ENCODE results near the gene OPHN1. TPM values are rescaled to one million over a fixed set of nuclear protein-coding genes. Genes with fewer than 3 reads are reported as not detected.

Gene OPHN1
- total and polyA plus RNA-seq, 7 donors, result 0.92 to 19.4 (median 6.9) TPM

GRCh38 chrX:68261060-68261672 lies 172.1 kb downstream of the OPHN1 start:
- intact Hi-C loops (cut with DNase I), result no loop called here
- no peaks in the 10 kb centered on the region for H3K36me3 ChIP-seq
- no peaks in the 10 kb centered on the region for H3K9me3 ChIP-seq
- no peaks in the 10 kb centered on the region for H3K27me3 ChIP-seq
- DNase-seq, result peak; percentile 48
- no peaks in the 10 kb centered on the region for H3K4me1 ChIP-seq
- no peak overlapping the region for H3K27ac ChIP-seq
- 68 to 92% methylated on average over 4 of the region's 4 CpGs for WGBS, 2 donors
- TF ChIP-seq POLR2A (IDR thresholded peaks at IDR 0.05) (no peak), EP300 (IDR thresholded peaks at IDR 0.05) (no peak)
- H3K4me3 ChIP-seq, result no peak overlapping the region

GRCh38 chrX:68256990-68257389 lies 176.3 kb downstream of the OPHN1 start:
- no peak for DNase-seq
- Histone ChIP-seq H3K4me1 (no peaks in the 10 kb centered on the region), H3K27me3 (no peaks in the 10 kb centered on the region), H3K36me3 (no peaks in the 10 kb centered on the region), H3K4me3 (no peak overlapping the region), H3K9me3 (no peaks in the 10 kb centered on the region), H3K27ac (no peak overlapping the region)
- TF ChIP-seq POLR2A (IDR thresholded peaks at IDR 0.05) (no peak), EP300 (IDR thresholded peaks at IDR 0.05) (no peak), POLR2AphosphoS5 (IDR thresholded peaks at IDR 0.05) (no peak)
- TF ChIP-seq, protein P1, sequence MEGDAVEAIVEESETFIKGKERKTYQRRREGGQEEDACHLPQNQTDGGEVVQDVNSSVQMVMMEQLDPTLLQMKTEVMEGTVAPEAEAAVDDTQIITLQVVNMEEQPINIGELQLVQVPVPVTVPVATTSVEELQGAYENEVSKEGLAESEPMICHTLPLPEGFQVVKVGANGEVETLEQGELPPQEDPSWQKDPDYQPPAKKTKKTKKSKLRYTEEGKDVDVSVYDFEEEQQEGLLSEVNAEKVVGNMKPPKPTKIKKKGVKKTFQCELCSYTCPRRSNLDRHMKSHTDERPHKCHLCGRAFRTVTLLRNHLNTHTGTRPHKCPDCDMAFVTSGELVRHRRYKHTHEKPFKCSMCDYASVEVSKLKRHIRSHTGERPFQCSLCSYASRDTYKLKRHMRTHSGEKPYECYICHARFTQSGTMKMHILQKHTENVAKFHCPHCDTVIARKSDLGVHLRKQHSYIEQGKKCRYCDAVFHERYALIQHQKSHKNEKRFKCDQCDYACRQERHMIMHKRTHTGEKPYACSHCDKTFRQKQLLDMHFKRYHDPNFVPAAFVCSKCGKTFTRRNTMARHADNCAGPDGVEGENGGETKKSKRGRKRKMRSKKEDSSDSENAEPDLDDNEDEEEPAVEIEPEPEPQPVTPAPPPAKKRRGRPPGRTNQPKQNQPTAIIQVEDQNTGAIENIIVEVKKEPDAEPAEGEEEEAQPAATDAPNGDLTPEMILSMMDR (IDR thresholded peaks at IDR 0.05), result no peak
- 56 to 78% methylated on average over 2 of the region's 2 CpGs for WGBS, 2 donors
- intact Hi-C loops (cut with DNase I), result no loop called here

- Histone ChIP-seq H3K4me3 (no peak overlapping the region), H3K36me3 (no peaks in the 10 kb centered on the region), H3K27me3 (no peaks in the 10 kb centered on the region), H3K9me3 (no peaks in the 10 kb centered on the region), H3K4me1 (no peaks in the 10 kb centered on the region), H3K27ac (no peak overlapping the region)
- no peak for DNase-seq
- 17 to 75% methylated on average over 11 of the region's 11 CpGs for WGBS, 2 donors
- TF ChIP-seq EP300 (IDR thresholded peaks at IDR 0.05) (no peak), POLR2A (IDR thresholded peaks at IDR 0.05) (no peak), POLR2AphosphoS5 (IDR thresholded peaks at IDR 0.05) (no peak)
- TF ChIP-seq, protein P1 (IDR thresholded peaks at IDR 0.05), result no peak
- intact Hi-C loops (cut with DNase I), result no loop called here
Measured at GRCh38 chrX:68254738-68255645, 178.3 kb downstream of the OPHN1 start.

DNA sequence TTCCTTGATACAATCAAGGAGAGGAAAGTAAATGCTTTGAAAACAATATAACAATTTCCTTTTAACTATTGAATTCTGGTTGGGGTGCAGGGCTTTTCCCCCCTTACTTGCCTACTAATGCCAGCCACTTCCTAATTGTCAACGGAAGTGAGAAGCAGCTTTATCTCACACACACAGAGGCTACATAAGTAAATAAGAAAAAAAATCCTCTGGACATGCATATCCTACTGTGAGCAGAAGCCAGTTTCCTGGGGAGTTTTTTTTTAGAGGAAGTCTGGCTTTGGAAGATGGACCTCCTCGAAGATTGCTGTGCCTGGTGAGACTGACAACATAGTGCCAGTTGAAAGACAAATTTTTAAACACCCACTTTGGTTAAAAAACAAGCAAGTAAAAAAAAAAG lies 180.6 kb downstream of the OPHN1 start:
- Histone ChIP-seq H3K9me3 (no peaks in the 10 kb centered on the region), H3K4me3 (no peak overlapping the region), H3K36me3 (no peaks in the 10 kb centered on the region), H3K27me3 (no peaks in the 10 kb centered on the region), H3K4me1 (no peaks in the 10 kb centered on the region), H3K27ac (no peak overlapping the region)
- DNase-seq, result no peak
- TF ChIP-seq EP300 (IDR thresholded peaks at IDR 0.05) (no peak), POLR2AphosphoS5 (IDR thresholded peaks at IDR 0.05) (no peak), POLR2A (IDR thresholded peaks at IDR 0.05) (no peak)
- TF ChIP-seq, protein P1 (IDR thresholded peaks at IDR 0.05), result no peak
- 30 to 61% methylated on average over 2 of the region's 2 CpGs for WGBS, 2 donors
- intact Hi-C loops (cut with DNase I), result no loop called here

DNA sequence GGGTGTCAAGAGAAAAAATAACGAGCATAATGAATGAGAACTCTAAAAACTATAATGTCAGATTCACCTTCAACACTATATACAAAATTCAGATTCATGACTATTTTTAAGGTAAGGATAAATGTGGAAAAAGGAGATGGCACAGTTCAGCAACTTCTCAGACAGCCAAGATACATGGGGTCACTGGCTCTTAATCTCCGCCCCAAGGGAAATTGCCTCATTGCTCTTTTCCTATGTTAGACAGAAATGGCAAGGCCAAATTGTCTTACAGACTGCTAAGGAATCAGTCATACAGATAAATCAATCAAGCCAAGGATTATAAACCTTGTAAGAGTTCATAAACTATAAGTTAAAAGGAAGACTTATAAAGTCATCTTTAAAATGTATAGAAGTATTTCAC lies 183.4 kb downstream of the OPHN1 start:
- WGBS, 2 donors, result 84 to 86% methylated on average over 2 of the region's 2 CpGs
- H3K27ac ChIP-seq, result peak overlapping the region in 1 of 4 donors; percentile 2
- H3K4me1 ChIP-seq, result no peaks in the 10 kb centered on the region
- no peak for DNase-seq
- intact Hi-C loops (cut with DNase I), result no loop called here
- H3K36me3 ChIP-seq, result no peaks in the 10 kb centered on the region
- no peaks in the 10 kb centered on the region for H3K27me3 ChIP-seq
- TF ChIP-seq EP300 (IDR thresholded peaks at IDR 0.05) (no peak), POLR2A (IDR thresholded peaks at IDR 0.05) (no peak), POLR2AphosphoS5 (IDR thresholded peaks at IDR 0.05) (no peak)
- TF ChIP-seq, protein P1 (IDR thresholded peaks at IDR 0.05), result no peak
- no peaks in the 10 kb centered on the region for H3K9me3 ChIP-seq
- no peak overlapping the region for H3K4me3 ChIP-seq
